Measurements from ENCODE around the gene NOP56. TPM values are rescaled to one million over a fixed set of nuclear protein-coding genes. Genes with fewer than 3 reads are reported as not detected.
A peak's percentile ranks its signal among the peaks of the same experiment; 100 is the strongest.
"Not testable (repeated sequence)": the region's sequence is repeated elsewhere in the genome, so short reads cannot be mapped to it uniquely, and the experiment has no call there.

Gene NOP56
- total RNA-seq, 1 donor from 2014 or later, result 172 TPM

GRCh38 chr20:2680046-2680445 is 27.6 kb downstream of the NOP56 start:
- no peak for TF ChIP-seq CTCF (conservative IDR thresholded peaks at IDR 0.05; ENCODE audit: low read depth, low read length)
- no peak for DNase-seq (ENCODE audit: low read depth)

DNA sequence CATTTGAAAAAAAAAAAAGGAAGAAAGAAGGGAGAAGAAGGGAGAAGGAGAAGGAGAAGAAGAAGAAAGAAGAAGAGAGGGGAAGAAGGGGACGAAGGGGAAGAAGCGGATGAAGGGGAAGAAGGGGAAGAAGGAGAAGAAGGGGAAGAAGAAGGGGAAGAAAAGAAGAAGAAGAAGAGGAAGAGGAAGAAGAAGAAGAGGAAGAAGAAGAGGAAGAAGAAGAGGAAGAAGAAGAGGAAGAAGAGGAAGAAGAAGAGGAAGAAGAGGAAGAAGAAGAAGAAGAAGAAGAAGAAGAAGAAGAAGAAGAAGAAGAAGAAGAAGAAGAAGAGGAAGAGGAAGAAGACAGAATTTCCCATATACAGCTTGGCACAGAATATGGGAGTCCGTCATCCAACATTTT is 29.6 kb downstream of the NOP56 start:
- H3K4me3 ChIP-seq (ENCODE audit: low read depth, low read length); DNase-seq (ENCODE audit: low read depth): not testable (repeated sequence)

More at GRCh38 chr20:2680046-2680445, 27.6 kb downstream of the NOP56 start:
- H3K4me3 ChIP-seq (ENCODE audit: low read depth, low read length), result no peak overlapping the region

DNA sequence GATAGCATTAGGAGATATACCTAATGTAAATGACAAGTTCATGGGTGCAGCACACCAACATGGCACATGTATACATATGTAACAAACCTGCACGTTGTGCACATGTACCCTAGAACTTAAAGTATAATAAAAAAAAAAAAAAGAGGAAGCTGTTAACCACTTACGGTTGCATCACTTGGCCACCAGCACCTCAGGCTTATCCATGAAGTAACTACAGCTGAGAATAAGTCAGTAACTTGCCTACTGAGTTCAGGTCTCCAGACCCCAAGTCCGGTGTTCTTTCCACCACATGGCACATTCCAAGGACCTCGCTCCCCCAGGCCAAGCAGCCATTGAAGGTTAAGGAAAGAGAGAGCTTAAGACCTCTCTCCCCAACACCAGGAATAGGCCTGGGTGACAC is 32.4 kb downstream of the NOP56 start:
- DNase-seq (ENCODE audit: low read depth); H3K4me3 ChIP-seq (ENCODE audit: low read depth, low read length): not testable (repeated sequence)

DNA sequence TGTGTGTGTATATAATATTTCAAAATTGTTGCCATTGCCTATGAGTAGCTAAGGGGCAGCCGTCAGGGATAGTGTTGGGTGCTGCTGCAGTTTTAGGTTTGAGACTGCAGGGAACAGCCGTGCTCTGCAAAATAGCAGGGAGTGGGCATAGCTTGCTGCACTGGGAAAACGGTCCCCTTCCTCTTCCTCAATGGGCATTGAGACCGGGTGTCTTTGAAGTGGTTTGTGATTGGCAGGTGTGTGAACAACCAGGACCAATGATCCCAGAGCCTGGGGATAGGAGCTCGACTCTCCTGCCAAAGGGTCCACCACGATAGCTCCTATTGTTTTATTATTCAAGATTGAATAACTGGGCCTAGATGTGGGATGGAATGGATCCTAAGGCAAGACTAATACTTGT is 35.1 kb downstream of the NOP56 start:
- H3K4me3 ChIP-seq (ENCODE audit: low read depth, low read length), result no peak overlapping the region
- TF ChIP-seq CTCF (conservative IDR thresholded peaks at IDR 0.05; ENCODE audit: low read depth, low read length), result no peak
- no peak for DNase-seq (ENCODE audit: low read depth)

DNA sequence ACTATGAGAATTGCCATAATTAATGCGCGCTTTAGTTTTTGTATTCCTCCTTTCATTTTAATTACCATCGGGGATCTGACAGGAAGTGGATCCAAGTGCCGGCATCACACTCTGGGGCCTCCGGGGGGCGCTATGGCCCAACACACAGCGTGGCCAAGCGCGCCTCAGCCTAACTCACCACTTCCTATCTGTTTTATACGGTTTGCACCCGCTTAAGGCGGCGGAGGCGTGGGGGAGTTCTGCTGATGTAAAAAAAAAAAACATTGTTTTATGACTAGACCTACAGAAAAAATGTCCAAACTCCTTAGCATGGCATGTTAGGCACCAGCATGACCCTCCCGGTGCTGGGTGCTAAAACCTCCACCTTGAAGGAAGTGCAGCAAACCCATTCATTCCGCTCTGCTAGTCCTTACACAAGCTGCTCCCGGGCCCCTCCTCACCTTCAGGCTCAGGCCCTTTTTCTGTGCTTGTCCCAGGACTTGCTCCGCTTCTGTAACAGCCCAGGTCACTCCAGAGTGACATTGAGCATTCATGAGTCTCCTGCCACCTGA is 35.7 kb downstream of the NOP56 start:
- DNase-seq (ENCODE audit: low read depth), result no peak
- no peak overlapping the region for H3K4me3 ChIP-seq (ENCODE audit: low read depth, low read length)
- TF ChIP-seq CTCF (conservative IDR thresholded peaks at IDR 0.05; ENCODE audit: low read depth, low read length), result peak; percentile 58

DNA sequence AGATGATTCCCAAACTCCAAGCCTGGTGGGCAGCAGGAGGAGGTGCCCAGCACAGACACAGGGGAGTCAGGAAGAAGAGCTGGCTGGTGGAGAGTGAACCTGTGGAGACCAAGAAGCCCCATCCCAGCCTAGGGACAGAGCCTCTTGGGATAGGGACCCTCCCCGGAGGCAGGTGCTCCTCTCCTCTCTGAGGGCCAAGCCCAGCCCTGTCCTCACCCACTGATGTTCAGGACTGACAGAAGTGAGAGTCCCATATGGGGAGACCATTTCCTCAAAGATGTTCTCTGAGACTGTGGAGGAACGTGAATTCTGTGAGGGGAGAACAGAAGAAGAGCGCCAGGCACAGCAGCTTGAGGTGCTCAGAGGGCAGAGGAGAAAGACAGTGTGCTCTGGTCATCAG is 37.8 kb downstream of the NOP56 start:
- no peak for DNase-seq (ENCODE audit: low read depth)
- TF ChIP-seq CTCF (conservative IDR thresholded peaks at IDR 0.05; ENCODE audit: low read depth, low read length), result no peak

GRCh38 chr20:2690718-2691117 is 38.3 kb downstream of the NOP56 start:
- no peak for TF ChIP-seq CTCF (conservative IDR thresholded peaks at IDR 0.05; ENCODE audit: low read depth, low read length)
- H3K4me3 ChIP-seq (ENCODE audit: low read depth, low read length), result no peak overlapping the region
- DNase-seq (ENCODE audit: low read depth), result no peak

More for the DNA sequence above, 37.8 kb downstream of the NOP56 start:
- no peak overlapping the region for H3K4me3 ChIP-seq (ENCODE audit: low read depth, low read length)

GRCh38 chr20:2691127-2691526 is 38.7 kb downstream of the NOP56 start:
- no peak overlapping the region for H3K4me3 ChIP-seq (ENCODE audit: low read depth, low read length)
- TF ChIP-seq CTCF (conservative IDR thresholded peaks at IDR 0.05; ENCODE audit: low read depth, low read length), result no peak
- DNase-seq (ENCODE audit: low read depth), result no peak
